Dermis microvascular lymphatic vessel endothelial cell (primary cell): ENCODE results near the gene ASIP. TPM values are rescaled to one million over a fixed set of nuclear protein-coding genes. Genes with fewer than 3 reads are reported as not detected.
"Not testable (repeated sequence)": the region's sequence is repeated elsewhere in the genome, so short reads cannot be mapped to it uniquely, and the experiment has no call there.

Experiments used
- DNase-seq, 2 donors: peaks; one replicate each; pipeline versions ENCODE4 v3.0.0 to v3.0.0-alpha.2; 2010; ENCODE audit warnings: low read depth in 2 of 2
- total RNA-seq: library from RNA; depleted of rRNA; stranded (reverse); fragments of >200 nt; gene quantifications from 2 replicates; pipeline ENCODE4 v1.2.1, GENCODE V29; 2014

Gene ASIP
- total RNA-seq, 1 donor from 2014 or later: not detected

DNA sequence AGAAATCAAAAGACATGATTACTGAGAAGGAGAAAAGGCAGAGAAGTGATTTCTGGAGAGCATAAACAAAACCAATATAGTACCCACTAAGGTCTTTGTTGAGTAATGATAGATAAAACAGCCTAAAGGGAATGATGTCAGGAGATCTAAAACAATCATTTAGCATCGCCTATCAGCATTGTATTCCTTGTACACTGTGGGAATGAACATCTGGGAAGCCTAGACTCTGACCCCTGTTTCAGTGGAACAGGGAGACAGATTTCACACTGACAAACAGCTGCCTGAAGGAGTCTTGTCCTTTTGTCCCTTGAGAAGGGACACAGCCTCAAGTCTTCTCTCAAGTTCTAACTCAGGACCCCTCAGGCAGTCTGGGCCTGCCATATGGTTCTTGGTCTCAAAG, 1.7 kb downstream of the ASIP start:
- no peak for DNase-seq

DNA sequence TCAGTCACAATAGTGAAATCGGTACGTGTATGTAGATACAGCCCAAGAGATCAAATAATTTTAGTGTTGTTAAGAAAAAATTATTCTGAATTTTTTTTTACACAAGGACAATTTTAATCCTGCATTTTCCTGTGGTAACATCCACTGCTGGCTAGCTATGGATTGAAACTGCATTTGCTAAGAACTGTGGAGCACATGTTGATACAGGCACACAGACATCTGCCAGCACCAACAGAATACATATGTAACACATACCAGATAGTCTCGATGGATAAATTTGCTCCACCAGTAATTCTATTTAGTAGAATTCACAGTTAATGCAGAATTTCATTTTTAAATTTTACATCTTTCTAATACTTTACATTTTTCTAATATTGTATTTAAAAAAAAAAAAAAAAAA, 2.2 kb downstream of the ASIP start:
- no peak for DNase-seq

DNA sequence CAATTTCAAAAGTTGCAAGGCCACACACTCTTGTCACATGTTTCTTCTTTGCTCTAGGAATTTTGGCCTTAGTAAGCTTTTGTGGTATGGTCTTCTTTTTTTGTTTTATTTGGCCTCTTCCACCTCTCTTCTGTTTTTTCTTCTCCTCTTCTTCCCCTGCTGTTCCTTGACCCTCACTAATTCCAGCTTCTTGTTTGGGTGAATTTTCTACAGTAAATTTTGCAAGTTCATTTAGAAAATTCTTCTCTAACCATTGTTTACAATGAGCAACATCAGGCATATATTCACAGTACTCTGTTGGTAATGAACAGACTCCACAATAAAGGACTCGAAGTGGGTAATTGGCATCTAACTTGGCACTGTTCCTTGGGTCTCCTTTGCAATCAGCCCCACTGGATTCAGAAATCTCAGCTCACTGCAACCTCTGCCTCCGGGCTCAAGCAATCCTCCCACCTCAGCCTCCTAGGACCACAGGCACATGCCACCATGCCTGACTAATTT, 5.0 kb downstream of the ASIP start:
- no peak for DNase-seq

DNA sequence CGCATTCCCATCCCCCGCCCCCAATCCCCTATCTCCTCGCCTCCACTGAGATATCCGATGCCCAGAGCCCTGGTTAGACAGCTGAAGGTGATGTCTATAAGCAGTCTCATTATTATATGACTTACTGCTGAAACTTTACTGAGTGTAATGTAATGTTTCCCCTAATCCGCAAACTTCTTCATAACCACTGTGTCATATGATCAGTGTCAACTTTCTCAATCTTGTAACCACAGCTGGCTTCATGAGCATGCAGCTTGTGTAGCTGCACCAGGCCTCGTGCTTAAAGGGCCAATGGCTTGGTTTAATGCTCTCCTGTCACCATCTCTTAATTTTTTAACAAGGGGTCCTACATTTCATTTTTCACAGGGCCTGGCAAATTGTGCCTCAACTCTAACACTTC, 8.1 kb downstream of the ASIP start:
- no peak for DNase-seq

DNA sequence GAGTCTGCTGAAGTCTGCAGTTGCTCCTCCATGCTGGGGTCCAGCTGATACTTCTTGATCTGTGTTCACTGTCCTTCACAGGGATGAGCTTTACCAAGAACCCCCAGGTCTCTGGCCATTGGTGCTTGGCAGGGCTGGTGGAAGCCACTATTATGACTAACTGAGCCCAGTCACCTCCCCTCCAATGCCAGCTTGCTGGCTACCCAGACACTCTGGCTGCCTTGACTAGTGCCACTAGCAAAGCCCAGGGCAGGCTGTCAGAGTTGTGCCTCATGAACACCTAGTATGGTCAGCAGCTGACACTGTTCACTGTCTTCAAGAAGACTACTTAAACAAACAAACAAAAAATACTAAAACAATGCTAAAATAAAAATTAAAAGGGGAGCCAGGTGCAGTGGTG, 8.8 kb downstream of the ASIP start:
- DNase-seq: no peak

DNA sequence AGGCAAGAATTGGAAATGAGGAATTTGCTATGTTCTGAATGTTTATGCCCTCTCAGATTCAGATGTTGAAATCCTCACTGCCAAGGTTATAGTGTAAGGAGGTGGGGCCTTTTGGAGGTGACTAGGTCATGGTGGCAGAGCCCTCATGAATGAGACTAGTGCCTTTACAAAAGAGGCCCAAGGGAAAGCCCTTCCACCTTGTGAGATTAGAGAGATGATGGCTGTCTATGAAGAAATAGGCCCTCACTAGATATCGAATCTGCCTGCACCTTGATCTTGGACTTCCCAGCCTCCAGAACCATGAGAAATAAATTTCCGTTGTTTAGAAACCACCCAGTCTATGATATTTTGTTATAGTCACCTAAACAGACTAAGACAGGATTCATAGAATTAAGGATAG, 10.4 kb downstream of the ASIP start:
- DNase-seq: no peak

DNA sequence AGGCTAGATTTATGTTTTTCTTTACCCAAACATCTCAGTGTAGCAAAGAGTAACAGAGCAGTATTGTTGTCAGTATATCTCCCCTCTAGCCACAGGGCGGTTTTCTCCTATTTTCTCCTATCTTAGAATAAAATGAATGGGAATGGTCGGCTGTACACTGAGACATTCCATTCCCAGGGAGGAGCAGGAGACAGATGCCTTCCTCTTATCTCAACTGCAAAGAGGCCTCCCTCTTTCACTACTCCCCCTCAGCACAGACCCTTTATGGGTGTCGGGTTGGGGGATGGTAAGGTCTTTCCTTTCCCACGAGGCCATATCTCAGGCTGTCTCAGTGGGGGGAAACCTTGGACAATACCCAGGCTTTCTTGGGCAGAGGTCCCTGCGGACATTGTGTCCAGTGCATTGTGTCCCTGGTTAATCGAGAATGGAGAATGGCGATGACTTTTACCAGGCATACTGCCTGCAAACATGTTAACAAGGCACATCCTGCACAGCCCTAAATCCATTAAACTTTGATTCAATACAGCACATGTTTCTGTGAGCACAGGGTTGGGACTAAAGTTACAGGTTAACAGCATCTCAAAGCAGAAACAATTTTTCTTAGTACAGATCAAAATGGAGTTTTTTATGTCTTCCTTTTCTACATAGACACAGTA, 11.3 kb downstream of the ASIP start:
- not testable (repeated sequence) for DNase-seq

DNA sequence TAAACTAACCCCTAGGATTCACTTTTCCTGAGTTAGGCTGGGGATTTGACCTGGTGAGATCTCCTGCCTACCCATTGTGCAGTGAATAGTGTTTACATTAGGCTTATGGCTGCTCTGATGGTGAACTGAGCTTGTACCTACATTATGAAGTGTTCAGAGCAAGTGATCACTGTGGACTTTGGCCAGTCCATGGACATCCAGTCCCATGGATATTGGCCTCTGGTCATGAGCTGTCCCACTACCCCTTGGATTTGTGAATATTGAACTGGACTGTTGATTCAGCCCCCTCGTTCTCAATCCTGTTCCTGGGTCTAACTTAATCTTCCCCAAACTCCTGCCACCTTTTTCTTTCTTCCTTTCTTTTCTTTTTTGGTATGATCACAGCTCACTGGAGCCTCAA, 13.8 kb downstream of the ASIP start:
- DNase-seq: no peak

DNA sequence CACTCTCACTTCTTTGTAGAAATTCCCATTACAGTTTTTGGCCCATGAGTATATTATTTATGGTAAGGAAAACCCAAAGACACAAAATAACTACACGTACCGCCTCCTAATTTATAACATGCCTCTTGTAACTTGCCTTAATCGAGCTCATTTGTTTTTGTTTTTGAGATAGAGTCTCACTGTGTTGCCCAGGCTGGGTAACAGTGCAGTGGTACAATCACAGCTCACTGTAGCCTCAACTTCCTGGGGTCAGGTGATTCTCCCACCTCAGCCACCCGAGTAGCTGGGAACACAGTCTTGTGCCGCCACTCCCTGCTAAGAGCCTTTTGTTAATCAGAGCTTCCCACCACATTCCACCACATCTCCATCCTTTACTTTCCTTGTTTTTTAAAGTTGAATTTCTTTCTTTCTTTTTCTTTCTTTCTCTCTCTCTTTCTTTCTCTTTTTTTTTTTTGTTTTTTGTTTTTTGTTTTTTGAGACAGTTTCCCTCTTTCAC, 15.5 kb downstream of the ASIP start:
- DNase-seq: no peak

DNA sequence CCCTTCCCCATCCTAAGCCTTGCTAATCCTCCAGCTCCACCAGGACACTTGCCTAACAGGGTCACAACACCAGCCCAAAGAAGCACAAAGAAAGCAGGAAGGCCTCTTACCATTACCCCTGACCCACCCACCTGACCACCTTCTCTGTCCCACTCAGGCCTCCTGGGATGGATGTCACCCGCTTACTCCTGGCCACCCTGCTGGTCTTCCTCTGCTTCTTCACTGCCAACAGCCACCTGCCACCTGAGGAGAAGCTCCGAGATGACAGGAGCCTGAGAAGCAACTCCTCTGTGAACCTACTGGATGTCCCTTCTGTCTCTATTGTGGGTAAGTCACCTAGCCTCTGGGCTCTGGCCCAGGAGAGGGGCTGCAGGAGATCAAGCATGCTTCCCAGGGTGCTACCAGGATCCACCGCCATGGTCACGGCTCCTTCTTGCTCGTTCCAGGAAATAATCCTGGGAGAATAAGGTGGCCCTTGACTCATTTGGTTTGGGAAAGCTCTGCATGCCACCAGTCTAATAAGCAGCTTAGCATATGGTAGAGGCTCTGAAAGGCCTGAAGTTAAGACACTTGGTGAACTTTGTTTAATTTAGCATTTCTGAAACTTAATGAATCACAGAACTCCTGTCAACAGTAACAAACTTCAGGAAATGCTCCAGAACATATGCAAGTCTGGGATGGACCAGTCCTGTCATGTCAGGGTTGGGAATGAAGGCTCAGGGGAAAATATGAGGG, 19.2 kb downstream of the ASIP start:
- no peak for DNase-seq

DNA sequence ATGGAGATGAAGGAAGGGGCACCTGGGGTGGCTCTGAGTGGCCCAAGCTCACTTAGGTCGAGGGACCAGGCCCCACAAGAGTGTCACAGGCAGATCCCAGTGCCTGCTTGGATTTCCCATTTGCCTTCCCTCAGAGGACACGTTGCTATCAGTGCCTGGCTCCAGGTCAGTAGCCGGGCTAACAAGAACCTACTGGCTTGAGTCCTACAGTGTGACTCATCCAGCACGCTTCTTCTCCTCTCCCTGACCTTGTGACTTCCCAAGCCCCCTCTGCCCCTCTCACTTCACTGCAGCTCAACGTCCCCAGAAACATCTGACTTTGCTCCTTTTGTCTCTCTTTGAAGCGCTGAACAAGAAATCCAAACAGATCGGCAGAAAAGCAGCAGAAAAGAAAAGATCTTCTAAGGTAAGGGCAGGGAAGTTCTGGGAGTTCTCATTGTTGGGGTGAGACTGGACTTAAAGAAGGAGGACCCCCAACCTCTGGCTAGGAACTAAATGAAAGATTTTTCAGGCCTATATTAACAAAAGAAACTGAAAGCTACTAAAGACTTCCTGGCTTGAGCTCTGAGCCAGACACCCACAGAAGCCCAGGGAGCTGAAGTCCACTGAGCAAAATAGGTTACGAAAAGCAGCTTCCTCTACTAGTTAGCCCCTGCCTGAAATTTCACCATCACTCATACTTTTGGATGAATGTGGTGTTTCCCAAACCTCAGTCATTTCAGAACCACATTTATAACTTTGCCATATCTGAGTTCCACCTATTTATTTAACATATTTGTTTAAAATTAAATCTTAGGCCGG, 21.5 kb downstream of the ASIP start:
- no peak for DNase-seq

DNA sequence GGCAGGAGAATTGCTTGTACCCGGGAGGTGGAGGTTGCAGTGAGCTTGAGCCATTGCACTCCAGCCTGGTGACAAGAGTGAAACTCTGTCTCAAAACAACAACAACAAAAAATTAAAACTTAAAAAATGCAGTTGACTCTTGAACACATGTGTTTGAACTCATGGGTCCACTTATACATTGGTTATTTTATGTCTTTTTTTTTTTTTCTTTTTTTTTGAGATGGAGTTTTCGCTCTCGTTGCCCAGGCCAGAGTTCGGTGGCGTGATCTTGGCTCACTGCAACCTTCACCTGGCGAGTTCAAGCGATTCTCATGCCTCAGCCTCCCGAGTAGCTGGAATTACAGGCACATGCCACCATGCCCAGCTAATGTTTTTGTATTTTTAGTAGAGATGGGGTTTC, 22.2 kb downstream of the ASIP start:
- DNase-seq: not testable (repeated sequence)

DNA sequence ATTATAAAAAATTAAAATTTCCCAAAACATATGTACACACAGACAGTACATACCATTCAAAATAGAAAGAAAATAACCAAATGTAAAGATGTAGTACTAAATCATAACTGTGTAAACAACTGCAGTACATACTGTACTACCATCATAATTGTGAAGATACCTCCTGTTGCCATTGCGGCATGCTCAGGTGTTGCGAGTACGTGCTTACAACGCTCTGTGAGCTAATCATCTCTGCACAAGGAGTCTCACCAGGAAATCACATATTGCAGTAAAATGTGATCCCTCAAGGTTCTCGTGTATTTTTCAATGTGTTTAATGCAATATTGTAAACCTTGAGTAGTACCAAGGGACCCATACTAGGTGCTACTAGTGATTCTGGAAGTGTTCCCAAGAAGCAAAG, 22.9 kb downstream of the ASIP start:
- no peak for DNase-seq

DNA sequence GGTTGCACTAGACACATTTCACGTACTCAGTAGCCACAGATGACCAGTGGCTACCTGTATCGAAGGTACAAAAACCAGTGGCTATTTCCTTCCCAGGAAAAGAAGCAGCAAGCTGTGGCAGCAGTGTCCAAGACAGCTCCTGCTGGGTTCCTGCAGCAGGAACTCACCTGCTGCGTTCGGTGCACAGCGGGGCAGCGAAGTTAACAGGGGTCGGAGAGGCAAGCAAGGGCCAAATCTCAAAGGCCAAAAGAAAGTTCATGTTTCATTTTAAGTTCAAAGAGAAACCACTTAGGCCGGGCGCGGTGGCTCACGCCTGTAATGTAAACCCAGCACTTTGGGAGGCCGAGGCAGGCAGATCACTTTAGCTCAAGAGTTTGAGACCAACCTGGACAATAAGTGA, 26.9 kb downstream of the ASIP start:
- no peak for DNase-seq

DNA sequence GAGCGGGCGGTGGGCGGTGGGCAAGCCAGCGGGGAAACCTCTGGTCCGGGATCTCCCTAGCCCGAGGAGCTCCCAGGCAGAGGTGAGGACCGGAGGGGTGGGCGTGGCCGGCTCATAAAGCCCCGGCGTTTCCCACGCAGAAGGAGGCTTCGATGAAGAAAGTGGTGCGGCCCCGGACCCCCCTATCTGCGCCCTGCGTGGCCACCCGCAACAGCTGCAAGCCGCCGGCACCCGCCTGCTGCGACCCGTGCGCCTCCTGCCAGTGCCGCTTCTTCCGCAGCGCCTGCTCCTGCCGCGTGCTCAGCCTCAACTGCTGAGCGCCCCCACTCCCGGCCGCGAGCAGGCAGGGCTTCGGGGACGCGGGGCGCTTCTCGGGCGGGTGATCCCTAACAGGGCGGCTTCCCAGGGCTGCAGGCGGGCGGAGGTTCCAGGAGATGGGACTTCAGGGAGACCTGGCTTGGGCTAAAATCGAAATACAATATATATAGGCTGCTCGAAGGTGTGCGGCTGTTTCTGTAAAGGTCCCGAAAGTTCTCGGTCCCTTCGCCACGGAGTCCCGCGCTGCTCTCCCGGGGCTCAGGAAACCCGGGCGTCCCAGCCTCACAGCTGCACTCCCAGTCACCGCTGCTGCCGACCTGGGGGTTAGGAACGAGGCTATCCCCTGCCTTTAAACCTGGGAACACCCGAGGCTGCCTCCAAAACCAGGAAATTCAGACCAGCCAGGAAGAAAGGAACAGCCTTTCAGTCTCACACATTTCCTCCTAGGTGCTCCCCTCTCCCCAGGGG, 27.8 kb downstream of the ASIP start:
- peak in 1 of 2 donors; percentile 46 for DNase-seq

DNA sequence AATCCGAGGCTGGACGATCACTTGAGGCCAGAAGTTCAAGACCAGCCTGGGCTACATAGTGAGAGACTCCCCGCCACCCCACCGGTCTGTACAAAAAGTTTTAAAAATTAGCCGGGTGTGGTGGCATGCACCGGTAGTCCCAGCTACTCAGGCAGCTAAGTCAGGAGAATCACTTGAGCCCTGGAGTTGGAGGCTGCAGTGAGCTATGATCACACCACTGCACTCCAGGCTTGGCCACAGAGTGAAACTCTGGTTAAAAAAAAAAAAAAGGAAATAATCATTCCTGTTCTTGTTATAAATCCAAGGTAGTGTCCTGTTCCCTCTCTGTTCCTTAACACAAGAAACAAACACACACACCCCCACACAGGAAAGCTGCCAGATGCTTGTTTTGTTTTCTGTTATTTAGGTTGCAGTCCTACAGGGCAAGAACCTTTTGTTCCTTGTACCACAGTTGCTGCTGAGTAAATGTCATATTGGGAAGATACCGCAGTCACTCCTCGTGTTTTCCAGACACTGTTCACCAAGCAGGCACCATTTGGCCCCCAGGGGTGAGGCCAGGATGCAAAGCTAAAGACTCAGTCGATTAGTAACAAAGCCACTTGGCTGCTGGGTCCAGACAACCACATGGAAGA, 28.9 kb downstream of the ASIP start:
- peak in 1 of 2 donors; percentile 21 for DNase-seq

DNA sequence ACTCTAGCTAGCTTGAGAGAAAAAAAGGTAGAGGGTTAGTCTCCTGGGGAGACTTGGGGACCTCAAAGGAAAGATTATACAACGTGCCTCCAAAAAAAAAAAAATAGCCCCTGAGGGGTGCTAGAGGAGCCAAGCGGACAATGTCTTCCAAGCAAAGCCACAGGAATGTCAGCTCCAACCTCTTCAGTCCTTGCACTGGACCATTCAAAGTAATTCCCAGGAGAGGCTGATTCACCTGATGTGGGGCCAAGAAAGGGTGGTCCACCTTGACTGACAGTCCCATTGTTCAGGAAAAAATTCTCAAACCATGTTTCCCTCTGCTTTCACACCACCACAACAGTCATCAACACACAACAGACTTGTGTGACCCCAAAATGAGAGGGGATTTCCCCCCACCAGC, 30.7 kb downstream of the ASIP start:
- DNase-seq: no peak

DNA sequence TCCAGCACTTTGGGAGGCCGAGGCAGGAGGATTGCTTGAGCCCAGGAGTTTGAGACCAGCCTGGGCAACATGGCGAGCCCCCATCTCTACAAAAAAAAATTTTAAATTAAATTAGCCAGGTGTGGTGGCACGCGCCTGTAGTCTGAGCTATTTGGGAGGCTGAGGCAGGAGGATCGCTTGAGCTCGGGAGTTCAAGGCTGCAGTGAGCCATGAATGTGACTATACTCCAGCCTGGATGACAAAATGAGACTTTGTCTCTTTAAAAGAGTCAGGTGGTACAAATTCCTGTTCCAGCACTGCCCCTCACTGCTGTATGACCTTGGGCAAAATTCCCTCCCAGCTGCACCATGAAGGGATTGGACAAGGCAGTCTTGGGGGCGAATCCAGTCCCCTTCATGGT, 33.5 kb downstream of the ASIP start:
- DNase-seq: no peak

DNA sequence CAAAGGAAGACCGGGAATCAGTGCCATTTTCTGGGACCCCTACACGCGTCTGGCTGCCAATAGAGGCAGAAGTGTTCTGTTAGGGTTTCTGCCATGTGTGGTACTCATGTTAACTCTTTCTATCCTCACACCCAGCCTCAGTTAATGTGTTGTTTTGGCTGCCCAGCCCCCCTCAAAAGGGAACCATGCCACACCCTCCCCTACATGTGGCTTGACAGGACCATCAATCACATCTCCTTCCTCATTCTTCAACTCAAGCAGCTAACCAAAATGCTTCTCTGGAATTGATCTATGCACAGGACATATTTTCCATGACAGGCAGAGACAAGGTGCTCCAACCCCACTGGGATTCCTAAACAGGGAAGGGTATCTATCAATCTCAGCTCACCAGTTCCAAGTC, 40.0 kb downstream of the ASIP start:
- DNase-seq: no peak

DNA sequence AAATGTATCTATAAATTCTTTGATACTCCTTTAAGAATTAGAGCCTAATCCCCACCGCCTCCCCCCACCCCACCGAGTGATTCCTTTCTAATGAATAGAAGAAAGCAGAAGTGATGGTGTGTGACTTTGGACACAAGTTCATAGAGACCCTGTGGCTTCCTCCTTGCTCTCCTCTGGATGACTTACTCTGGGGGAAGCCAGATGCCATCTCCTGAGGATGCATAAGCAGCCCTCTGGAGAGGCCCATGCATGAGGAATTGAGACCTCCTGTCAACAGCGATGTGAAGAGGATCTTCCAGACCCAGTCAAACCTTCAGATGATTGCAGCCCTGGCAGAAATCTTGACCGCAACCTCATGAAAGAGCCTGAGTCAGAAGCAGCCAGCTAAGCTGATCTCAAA, 40.8 kb downstream of the ASIP start:
- DNase-seq: no peak

DNA sequence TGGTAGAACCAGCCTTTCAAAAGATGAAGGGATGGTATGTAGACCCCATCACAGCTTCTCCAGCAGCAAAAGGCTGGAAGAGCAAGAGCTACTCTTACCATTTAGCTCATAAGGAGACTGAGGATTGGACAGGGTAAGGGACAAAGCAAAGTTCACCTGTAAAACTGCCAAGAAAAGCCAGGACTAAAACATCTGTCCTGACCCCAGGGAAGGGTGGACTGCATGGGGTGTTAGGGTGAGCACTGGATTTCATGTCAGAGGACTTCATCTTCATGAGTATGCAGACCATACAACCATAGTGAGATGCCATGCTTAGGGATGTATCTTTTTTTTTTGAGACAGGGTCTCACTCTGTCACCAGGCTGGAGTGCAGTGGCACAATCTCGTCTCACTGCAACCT, 42.6 kb downstream of the ASIP start:
- DNase-seq: no peak
